ENCODE data around the gene TMEM267. TPM values are rescaled to one million over a fixed set of nuclear protein-coding genes. Genes with fewer than 3 reads are reported as not detected.

The TMEM267 gene
- 10.7 and 12.8 TPM in 2 replicates for total RNA-seq

GRCh38 chr5:43483298-43484105 lies at the start of gene TMEM267:
Gene TMEM267, minus strand, starts transcription at chr5:43483865. Its CDS starts 29,896 bp downstream, at chr5:43453969.

GRCh38 chr5:43514816-43515677 lies 31.4 kb upstream of the TMEM267 start, which contains the start of gene C5orf34:
Gene C5orf34, minus strand, starts transcription at chr5:43515148. Its CDS starts 5,809 bp downstream, at chr5:43509339.

GRCh38 chr5:43412156-43412555 lies 71.5 kb downstream of the TMEM267 start, which contains the start of gene CCL28:
Gene CCL28, minus strand, starts transcription at chr5:43412391. Its CDS starts 75 bp downstream, at chr5:43412316.

Other genes starting within 250 kb of the TMEM267 start
- gene HMGCS1, start 170.5 kb downstream of the TMEM267 start, total RNA-seq: 18.1 and 20.7 TPM in 2 replicates
- gene CCL28, start 71.5 kb downstream of the TMEM267 start, total RNA-seq: 0.18 and 0.38 TPM in 2 replicates
- 3.1 and 3.6 TPM in 2 replicates for gene C5orf34, start 31.3 kb upstream of the TMEM267 start, total RNA-seq
- 55.8 and 64.6 TPM in 2 replicates for gene PAIP1, start 73.2 kb upstream of the TMEM267 start, total RNA-seq
- 52.5 and 69.9 TPM in 2 replicates for gene NNT, start 119.3 kb upstream of the TMEM267 start, total RNA-seq

Measured in endothelial cell of coronary artery (primary cell).